HG03066 (cell line): Measurements from ENCODE around the gene SPSB3.
A peak's percentile ranks its signal among the peaks of the same experiment; 100 is the strongest.

Experiments
- ATAC-seq: cut with Tn5 transposase; IDR thresholded peaks from one replicate; pipeline ENCODE4 v1.9.1; 2021; ENCODE audit warnings: low read depth; ENCODE audit not compliant: unreplicated experiment

SPSB3 gene

GRCh38 chr16:1782408-1783264 is at the start of gene SPSB3, which contains the start of gene NUBP2:
Gene SPSB3, minus strand, starts transcription at chr16:1782571. Its CDS starts 1,088 bp downstream, at chr16:1781483.
Gene NUBP2, plus strand, starts transcription at chr16:1782960. Its CDS starts 61 bp downstream, at chr16:1783021.
- ATAC-seq = peak; percentile 85

- ATAC-seq = no peak
These were observed 49.1 kb upstream of the SPSB3 start for GRCh38 chr16:1831186-1832075.

GRCh38 chr16:1830213-1830612 is 47.8 kb upstream of the SPSB3 start:
- ATAC-seq = no peak

GRCh38 chr16:1828645-1829410 is 46.5 kb upstream of the SPSB3 start:
- ATAC-seq = no peak

- ATAC-seq = peak; percentile 85
These were observed 44.6 kb upstream of the SPSB3 start, which contains the start of the genes FAHD1 and HAGH for GRCh38 chr16:1826691-1827573. Gene FAHD1, plus strand, starts transcription at chr16:1827206. Its CDS starts 33 bp downstream, at chr16:1827239. Gene HAGH, minus strand, starts transcription at chr16:1826825. Its CDS starts 38 bp downstream, at chr16:1826787.

GRCh38 chr16:1825864-1826690 is 43.7 kb upstream of the SPSB3 start:
- ATAC-seq = peak; percentile 54

- no peak for ATAC-seq
These were observed 43.1 kb upstream of the SPSB3 start for GRCh38 chr16:1825381-1825863.

GRCh38 chr16:1823821-1824220 is 41.5 kb upstream of the SPSB3 start:
- ATAC-seq = no peak

GRCh38 chr16:1822801-1823200 is 40.4 kb upstream of the SPSB3 start:
- ATAC-seq = no peak

GRCh38 chr16:1821861-1822611 is 39.7 kb upstream of the SPSB3 start:
- no peak for ATAC-seq

- ATAC-seq = no peak
These were observed 38.5 kb upstream of the SPSB3 start for GRCh38 chr16:1820946-1821290.

- ATAC-seq = no peak
These were observed 38.0 kb upstream of the SPSB3 start for GRCh38 chr16:1820096-1820945.

GRCh38 chr16:1819611-1820010 is 37.2 kb upstream of the SPSB3 start:
- no peak for ATAC-seq

- ATAC-seq = no peak
These were observed 36.6 kb upstream of the SPSB3 start for GRCh38 chr16:1818873-1819525.

- no peak for ATAC-seq
These were observed 36.0 kb upstream of the SPSB3 start for GRCh38 chr16:1818204-1818872.

GRCh38 chr16:1817716-1818115 is 35.3 kb upstream of the SPSB3 start:
- ATAC-seq = no peak
